ENCODE results near the gene NPY.

DNA sequence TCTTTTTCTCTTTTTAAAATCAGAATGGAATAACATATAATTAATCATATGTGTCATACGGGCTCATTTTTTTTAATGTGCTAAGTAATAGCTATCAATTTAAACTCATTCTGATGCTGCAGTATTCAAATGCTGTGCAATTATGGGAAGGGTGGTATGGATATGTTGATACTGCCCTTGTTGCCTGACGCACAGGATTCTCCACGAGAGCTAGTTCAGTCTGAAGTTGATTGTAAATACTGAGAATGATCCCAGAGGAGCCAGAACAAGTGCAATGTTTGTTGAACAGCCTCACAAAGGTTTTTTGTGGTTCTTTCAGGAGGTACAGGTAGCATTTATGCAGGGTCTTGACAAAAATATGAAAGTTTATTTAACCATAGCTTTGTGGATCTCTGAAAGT lies 13.4 kb downstream of the NPY start:
- no peak for TF ChIP-seq POLR2A (IDR thresholded peaks at IDR 0.05)
- TF ChIP-seq, protein P1, sequence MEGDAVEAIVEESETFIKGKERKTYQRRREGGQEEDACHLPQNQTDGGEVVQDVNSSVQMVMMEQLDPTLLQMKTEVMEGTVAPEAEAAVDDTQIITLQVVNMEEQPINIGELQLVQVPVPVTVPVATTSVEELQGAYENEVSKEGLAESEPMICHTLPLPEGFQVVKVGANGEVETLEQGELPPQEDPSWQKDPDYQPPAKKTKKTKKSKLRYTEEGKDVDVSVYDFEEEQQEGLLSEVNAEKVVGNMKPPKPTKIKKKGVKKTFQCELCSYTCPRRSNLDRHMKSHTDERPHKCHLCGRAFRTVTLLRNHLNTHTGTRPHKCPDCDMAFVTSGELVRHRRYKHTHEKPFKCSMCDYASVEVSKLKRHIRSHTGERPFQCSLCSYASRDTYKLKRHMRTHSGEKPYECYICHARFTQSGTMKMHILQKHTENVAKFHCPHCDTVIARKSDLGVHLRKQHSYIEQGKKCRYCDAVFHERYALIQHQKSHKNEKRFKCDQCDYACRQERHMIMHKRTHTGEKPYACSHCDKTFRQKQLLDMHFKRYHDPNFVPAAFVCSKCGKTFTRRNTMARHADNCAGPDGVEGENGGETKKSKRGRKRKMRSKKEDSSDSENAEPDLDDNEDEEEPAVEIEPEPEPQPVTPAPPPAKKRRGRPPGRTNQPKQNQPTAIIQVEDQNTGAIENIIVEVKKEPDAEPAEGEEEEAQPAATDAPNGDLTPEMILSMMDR (IDR thresholded peaks at IDR 0.05) = no peak
- TF ChIP-seq POLR2AphosphoS5 (IDR thresholded peaks at IDR 0.05) = no peak

All from transverse colon (tissue), 4 donors.